OCI-LY3 (cell line): ENCODE measurements around the gene SYNPO2L.

Source experiments
- H2AFZ ChIP-seq: fragments of 200-600, 300-600 bp; shearing (Covaris generic); 2 replicates; pipeline ENCODE4 v1.6.0; 2014; ENCODE audit warnings: antibody characterized with exemption, low read depth, low read length
- H3K27ac ChIP-seq: fragments of 200-600, 300-600 bp; sonication (generic); 2 replicates; pipeline ENCODE4 v1.5.1; 2014; ENCODE audit warnings: mild to moderate bottlenecking, low read length, moderate library complexity, mixed read lengths
- H3K27me3 ChIP-seq: fragments of 200-600, 300-600 bp; sonication (generic); 2 replicates; pipeline ENCODE4 v1.6.1; 2014; ENCODE audit warnings: low read depth, low read length, mixed read lengths
- H3K36me3 ChIP-seq: fragments of 200-600, 300-600 bp; sonication (generic); replicated peaks from 2 replicates; pipeline ENCODE3; 2014; ENCODE audit warnings: low read depth, low read length, mixed read lengths
- H3K4me1 ChIP-seq: fragments of 300-600, 200-600 bp; sonication (generic); 2 replicates; pipeline ENCODE4 v1.6.1; 2014; ENCODE audit warnings: low read length, mixed read lengths
- H3K4me2 ChIP-seq: fragments of 200-600, 300-600 bp; sonication (generic); 2 replicates; pipeline ENCODE4 v1.6.1; 2014; ENCODE audit warnings: low read length, mixed read lengths
- H3K4me3 ChIP-seq: fragments of 300-600, 200-600 bp; sonication (generic); 2 replicates; pipeline ENCODE4 v1.5.1; 2014; ENCODE audit warnings: antibody characterized with exemption, mild to moderate bottlenecking, low read length, moderate library complexity
- H3K79me2 ChIP-seq: fragments of 300-600, 200-600 bp; shearing (Covaris generic); 2 replicates; pipeline ENCODE4 v1.6.1; 2014; ENCODE audit warnings: mild to moderate bottlenecking, low read length, mixed read lengths
- H3K9ac ChIP-seq: fragments of 300-600, 200-600 bp; shearing (Covaris generic); 2 replicates; pipeline ENCODE4 v1.6.0; 2014; ENCODE audit warnings: mild to moderate bottlenecking, low read length, moderate library complexity
- H3K9me3 ChIP-seq: fragments of 200-600, 300-600 bp; shearing (Covaris generic); 2 replicates; pipeline ENCODE4 v1.6.1; 2014; ENCODE audit warnings: low read length, mixed read lengths; ENCODE audit not compliant: insufficient read depth
- H4K20me1 ChIP-seq: fragments of 200-600, 300-600 bp; sonication (generic); 2 replicates; pipeline ENCODE4 v1.6.1; 2016; ENCODE audit warnings: low read length, mixed read lengths; ENCODE audit not compliant: insufficient read depth
- CTCF ChIP-seq: fragments of 200-600, 300-600 bp; sonication (generic); IDR thresholded peaks from 2 replicates; pipeline ENCODE4 v1.5.1; 2014; ENCODE audit warnings: antibody characterized with exemption, low read length, low read depth
- EZH2phosphoT487 ChIP-seq: fragments of 200-600 bp; shearing (Covaris generic); IDR thresholded peaks from 2 replicates; pipeline ENCODE4 v1.6.1; 2018; ENCODE audit warnings: antibody characterized with exemption, mixed run types, low read depth

SYNPO2L gene

DNA sequence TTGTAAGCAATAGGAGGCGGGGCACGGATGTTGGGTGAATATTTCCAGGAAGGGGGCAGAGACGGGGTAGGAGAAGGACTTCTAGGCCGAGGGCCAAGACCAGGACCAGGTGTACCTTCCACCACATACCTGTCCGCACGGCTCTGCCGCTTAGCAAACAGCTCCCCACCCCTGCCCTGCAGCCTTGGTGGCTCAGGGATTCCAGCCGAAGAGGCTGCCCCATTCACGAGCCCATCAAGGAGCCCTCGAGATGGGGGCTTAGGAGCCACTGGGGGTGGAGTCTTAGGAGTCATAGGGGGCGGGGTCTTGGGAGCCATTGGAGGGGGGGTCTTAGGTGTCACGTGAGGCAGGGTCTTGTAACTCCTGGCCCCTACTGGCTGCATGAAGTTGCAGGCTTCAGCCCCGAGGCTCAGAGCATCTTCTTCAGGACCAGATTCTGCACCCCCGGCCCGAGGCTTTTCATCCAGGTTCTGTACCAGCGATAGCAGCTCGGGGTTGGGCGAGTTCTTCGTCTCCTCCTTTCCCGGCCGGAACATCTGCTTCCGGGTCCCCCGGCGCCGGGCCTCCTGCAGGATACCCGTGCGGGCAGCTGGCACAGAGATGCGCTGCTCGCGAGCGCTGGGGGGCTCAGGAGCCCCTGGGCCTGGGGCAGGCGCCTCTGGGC lies 8.5 kb downstream of the SYNPO2L start:
- H3K79me2 ChIP-seq, result no peaks in the 10 kb centered on the region
- H3K4me1 ChIP-seq, result peaks cover 34% of the 10 kb centered on the region
- no peak overlapping the region for H2AFZ ChIP-seq
- no peaks in the 10 kb centered on the region for H3K9me3 ChIP-seq
- H3K4me3 ChIP-seq, result no peak overlapping the region
- no peaks in the 10 kb centered on the region for H3K36me3 ChIP-seq
- TF ChIP-seq EZH2phosphoT487, result no peak
- no peak for TF ChIP-seq CTCF
- H3K9ac ChIP-seq, result no peak overlapping the region
- H4K20me1 ChIP-seq, result no peaks in the 10 kb centered on the region
- H3K27ac ChIP-seq, result no peak overlapping the region
- H3K4me2 ChIP-seq, result no peak overlapping the region
- no peaks in the 10 kb centered on the region for H3K27me3 ChIP-seq

GRCh38 chr10:73646598-73647041 lies 9.2 kb downstream of the SYNPO2L start:
- TF ChIP-seq CTCF, result no peak
- Histone ChIP-seq H3K4me1 (peaks cover 34% of the 10 kb centered on the region), H3K27me3 (no peaks in the 10 kb centered on the region), H3K9me3 (no peaks in the 10 kb centered on the region), H4K20me1 (no peaks in the 10 kb centered on the region), H3K4me2 (no peak overlapping the region), H3K4me3 (no peak overlapping the region), H3K79me2 (no peaks in the 10 kb centered on the region), H2AFZ (no peak overlapping the region), H3K27ac (no peak overlapping the region), H3K9ac (no peak overlapping the region), H3K36me3 (no peaks in the 10 kb centered on the region)

DNA sequence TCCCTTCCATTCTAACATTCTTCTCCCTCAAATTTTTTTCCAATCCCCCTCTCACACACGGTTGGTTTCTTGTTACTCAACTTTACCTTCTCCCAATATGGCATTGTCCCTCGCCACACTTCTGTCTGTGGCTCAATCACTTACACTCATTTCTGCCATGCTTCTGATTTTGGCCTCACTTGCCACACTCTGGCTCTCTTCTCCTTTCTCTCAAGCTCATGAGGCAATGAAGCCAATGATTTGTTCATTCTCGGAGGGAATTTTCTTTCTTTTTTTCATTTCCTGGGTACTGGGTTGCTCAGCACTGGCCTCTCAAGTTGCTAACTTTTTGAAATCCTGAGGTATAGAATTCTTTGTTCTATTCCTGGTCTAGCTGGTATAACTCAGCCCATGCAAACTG lies 10.6 kb downstream of the SYNPO2L start:
- H3K9ac ChIP-seq, result no peak overlapping the region
- H3K4me1 ChIP-seq, result peaks cover 21% of the 10 kb centered on the region
- no peaks in the 10 kb centered on the region for H3K36me3 ChIP-seq
- no peak overlapping the region for H3K4me3 ChIP-seq
- TF ChIP-seq CTCF, result no peak
- TF ChIP-seq EZH2phosphoT487, result no peak
- no peak overlapping the region for H3K27ac ChIP-seq
- no peaks in the 10 kb centered on the region for H4K20me1 ChIP-seq
- no peaks in the 10 kb centered on the region for H3K27me3 ChIP-seq
- H3K4me2 ChIP-seq, result peak overlapping the region; percentile 42
- H3K9me3 ChIP-seq, result no peaks in the 10 kb centered on the region
- no peaks in the 10 kb centered on the region for H3K79me2 ChIP-seq
- H2AFZ ChIP-seq, result peak overlapping the region; percentile 76

- peak overlapping the region; percentile 42 for H3K4me2 ChIP-seq
- H3K9me3 ChIP-seq, result no peaks in the 10 kb centered on the region
- no peak for TF ChIP-seq EZH2phosphoT487
- TF ChIP-seq CTCF, result no peak
- no peaks in the 10 kb centered on the region for H3K27me3 ChIP-seq
- H3K79me2 ChIP-seq, result no peaks in the 10 kb centered on the region
- no peak overlapping the region for H3K9ac ChIP-seq
- no peaks in the 10 kb centered on the region for H3K36me3 ChIP-seq
- H3K4me1 ChIP-seq, result peaks cover 16% of the 10 kb centered on the region
- H3K4me3 ChIP-seq, result no peak overlapping the region
- no peaks in the 10 kb centered on the region for H4K20me1 ChIP-seq
- peak overlapping the region; percentile 76 for H2AFZ ChIP-seq
- no peak overlapping the region for H3K27ac ChIP-seq
Measured at GRCh38 chr10:73644767-73645166, 11.1 kb downstream of the SYNPO2L start.
